Activated CD4-positive, alpha-beta T cell treated with anti-CD3 and anti-CD28 coated beads, Interleukin-2, Interleukin-4, amounts not matched to agents 100 ng/mL and 50 ng/mL, durations not matched to agents 16 hours and 8 hours (primary cell): Measurements from ENCODE around the gene CAMTA1.
"Not testable (repeated sequence)": the region's sequence is repeated elsewhere in the genome, so short reads cannot be mapped to it uniquely, and the experiment has no call there.

Experiments used
- DNase-seq: peaks from one replicate; pipeline ENCODE4 v3.0.0-alpha.2; 2020; ENCODE audit warnings: low spot score

CAMTA1 gene, protein sequence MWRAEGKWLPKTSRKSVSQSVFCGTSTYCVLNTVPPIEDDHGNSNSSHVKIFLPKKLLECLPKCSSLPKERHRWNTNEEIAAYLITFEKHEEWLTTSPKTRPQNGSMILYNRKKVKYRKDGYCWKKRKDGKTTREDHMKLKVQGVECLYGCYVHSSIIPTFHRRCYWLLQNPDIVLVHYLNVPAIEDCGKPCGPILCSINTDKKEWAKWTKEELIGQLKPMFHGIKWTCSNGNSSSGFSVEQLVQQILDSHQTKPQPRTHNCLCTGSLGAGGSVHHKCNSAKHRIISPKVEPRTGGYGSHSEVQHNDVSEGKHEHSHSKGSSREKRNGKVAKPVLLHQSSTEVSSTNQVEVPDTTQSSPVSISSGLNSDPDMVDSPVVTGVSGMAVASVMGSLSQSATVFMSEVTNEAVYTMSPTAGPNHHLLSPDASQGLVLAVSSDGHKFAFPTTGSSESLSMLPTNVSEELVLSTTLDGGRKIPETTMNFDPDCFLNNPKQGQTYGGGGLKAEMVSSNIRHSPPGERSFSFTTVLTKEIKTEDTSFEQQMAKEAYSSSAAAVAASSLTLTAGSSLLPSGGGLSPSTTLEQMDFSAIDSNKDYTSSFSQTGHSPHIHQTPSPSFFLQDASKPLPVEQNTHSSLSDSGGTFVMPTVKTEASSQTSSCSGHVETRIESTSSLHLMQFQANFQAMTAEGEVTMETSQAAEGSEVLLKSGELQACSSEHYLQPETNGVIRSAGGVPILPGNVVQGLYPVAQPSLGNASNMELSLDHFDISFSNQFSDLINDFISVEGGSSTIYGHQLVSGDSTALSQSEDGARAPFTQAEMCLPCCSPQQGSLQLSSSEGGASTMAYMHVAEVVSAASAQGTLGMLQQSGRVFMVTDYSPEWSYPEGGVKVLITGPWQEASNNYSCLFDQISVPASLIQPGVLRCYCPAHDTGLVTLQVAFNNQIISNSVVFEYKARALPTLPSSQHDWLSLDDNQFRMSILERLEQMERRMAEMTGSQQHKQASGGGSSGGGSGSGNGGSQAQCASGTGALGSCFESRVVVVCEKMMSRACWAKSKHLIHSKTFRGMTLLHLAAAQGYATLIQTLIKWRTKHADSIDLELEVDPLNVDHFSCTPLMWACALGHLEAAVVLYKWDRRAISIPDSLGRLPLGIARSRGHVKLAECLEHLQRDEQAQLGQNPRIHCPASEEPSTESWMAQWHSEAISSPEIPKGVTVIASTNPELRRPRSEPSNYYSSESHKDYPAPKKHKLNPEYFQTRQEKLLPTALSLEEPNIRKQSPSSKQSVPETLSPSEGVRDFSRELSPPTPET (N-terminal part only)

DNA sequence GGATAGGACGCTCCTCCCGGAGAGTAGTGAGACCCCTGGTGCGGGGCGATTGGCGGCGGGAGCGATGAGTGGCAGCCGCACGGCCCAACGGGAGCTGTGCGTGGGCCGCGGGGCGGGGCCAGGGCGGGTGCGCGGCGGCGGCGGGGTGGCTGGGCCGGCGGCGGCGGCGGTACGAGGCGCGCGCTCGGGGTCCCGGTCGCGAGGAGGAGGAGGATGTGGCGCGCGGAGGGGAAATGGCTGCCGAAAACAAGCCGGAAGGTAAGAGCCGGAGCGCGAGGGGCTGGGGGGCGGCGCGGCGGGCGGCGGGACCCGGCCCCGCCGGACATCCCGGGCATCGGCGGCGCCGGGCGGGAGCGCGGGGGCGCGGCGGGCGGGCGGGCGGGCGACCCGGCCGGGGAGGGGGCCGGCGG is at the start of gene CAMTA1:
CAMTA1 (plus strand) TSS at position 137 of the 410 bp plus-strand sequence; CDS start at position 214, 77 bp downstream.
- DNase-seq, result no peak

DNA sequence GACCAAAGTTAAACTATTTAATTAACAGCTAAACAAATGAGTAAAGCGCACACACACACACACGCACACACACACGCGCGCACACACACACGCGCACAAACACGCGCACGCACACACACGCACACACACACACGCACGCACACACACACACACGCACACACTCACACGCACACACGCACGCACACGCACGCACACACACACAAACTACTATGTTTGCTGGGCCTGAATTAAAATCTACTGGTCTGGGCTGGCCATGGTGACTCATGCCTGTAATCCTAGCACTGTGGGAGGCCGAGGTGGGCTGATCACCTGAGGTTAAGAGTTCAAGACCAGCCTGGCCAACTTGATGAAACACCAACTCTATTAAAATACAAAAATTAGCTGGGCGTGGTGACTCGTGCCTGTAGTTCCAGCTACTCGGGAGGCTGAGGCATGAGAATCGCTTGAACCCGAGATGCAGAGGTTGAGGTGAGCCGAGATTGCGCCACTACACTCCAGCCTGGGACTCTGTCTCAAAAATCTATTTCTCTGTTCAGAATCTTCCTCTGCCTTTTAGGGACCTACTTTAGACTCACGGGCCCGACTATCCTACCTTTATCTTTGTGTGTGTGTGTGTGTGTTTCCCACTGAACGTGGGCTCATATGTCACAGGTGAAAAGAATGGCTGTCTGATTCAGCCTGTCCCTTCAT is 46.1 kb upstream of the CAMTA1 start:
- no peak for DNase-seq

DNA sequence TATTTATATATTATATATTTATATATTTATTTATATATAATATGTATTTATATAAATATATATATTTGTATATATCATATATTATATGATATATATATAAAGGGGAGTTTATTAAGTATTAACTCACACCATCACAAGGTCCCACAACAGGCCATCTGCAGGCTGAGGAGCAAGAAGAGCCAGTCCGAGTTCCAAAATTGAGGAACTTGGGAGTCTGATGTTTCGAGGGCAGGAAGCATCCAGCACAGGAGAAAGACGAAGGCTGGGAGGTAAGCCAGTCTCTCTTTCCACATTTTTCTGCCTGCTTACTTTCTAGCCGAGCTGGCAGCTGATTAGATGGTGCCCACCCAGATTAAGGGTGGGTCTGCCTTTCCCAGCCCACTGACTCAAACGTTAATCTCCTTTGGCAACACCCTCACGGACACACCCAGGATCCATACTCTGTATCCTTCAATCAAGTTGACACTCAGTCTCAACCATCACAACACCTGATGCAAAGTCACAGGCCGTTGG is 42.5 kb upstream of the CAMTA1 start:
- DNase-seq, result not testable (repeated sequence)

DNA sequence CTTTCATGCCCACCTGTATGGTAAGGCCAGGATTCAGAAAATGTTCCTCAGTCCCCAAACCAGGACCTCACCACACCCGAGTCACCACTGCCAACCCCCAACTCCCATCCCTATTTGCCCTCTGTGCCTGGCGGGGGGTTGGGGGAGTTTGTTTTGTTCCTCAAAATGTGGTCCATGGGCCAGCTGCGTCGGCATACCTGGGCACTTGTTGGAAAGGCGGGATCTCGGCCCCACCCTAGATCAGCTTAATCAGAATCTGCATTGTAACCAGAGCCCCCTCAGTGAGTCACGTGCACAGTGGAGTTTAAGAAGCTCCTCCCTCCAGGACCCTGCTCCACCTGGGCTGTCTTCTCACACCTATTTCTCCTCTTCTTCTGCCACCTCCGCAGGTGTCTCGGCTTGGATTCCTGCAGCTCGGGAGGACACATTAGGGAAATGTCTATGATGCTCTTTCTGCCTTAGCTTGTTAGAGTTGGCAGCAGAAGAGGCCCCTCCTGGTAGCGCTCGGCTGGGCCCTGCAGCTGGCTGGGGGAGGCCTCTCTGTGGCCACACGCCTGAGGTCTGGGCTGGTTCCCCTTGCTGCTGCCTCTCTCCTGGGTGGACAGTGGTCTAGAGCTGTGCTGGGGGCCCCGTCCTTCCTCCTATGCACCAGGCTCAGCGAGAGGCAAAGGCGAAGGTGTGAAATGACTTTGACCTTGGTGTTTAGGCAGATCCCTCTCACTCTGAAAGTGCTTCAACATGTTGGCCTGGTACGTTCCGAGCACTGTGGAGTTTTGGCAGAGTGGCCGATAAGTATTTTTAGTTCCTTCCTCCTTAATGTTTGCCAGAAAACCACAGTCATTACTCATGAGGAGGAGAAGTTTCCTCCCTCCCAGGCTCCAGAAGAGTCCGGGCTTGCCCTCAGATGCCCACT is 41.8 kb upstream of the CAMTA1 start:
- peak; percentile 17 for DNase-seq

DNA sequence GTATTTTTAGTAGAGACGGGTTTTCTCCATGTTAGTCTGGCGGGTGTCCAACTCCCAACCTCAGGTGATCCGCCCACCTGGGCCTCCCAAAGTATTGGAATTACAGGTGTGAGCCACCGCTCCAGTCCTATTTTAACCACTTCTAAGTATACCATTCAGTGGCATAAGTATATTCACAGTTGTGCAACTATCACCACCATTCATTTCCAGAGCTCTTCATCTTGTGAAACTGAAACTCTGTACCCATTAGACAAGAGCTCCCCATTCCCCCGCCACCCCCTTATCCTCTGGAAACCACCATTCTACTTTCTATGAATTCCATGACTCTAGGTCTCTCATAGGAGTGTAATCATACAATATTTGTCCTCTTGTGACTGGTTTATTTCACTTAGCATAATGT is 40.2 kb upstream of the CAMTA1 start:
- peak; percentile 73 for DNase-seq

DNA sequence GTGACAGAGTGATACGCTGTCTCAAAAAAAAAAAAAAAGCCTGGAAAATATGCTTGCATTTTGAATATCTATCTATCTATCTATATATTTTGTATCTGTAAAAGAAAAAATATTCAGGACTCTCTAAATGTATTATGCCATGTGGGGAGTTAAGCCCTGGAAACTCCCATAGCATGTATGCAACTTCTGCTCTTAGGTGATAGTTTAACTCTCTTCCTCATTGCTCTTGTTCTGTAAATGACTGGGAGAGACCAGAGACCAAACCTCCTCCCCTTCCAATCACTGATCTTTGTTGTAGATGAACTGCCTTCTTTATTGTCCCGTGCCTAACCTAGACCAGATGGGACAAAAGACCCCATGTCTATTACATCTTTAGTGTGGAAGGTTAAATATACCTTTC is 37.6 kb upstream of the CAMTA1 start:
- DNase-seq, result no peak

DNA sequence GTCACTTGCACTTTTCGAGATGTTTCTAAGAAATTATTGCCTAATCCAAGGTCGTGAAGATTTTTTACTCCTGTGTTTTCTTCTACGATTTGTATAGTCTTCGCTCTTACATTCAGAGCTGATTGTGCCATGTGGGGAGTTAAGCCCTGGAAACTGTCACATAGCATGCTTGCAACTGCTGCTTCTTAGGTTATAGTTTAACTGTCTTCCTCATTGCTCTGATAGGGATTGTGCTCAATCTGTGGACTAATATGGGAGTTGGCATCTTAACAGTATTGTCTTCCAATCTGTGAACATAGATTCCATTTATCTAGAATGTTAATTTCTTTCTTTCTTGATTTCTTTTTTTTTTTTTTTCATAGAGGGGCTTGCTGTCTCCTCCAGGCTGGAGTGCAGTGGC is 34.8 kb upstream of the CAMTA1 start:
- no peak for DNase-seq

DNA sequence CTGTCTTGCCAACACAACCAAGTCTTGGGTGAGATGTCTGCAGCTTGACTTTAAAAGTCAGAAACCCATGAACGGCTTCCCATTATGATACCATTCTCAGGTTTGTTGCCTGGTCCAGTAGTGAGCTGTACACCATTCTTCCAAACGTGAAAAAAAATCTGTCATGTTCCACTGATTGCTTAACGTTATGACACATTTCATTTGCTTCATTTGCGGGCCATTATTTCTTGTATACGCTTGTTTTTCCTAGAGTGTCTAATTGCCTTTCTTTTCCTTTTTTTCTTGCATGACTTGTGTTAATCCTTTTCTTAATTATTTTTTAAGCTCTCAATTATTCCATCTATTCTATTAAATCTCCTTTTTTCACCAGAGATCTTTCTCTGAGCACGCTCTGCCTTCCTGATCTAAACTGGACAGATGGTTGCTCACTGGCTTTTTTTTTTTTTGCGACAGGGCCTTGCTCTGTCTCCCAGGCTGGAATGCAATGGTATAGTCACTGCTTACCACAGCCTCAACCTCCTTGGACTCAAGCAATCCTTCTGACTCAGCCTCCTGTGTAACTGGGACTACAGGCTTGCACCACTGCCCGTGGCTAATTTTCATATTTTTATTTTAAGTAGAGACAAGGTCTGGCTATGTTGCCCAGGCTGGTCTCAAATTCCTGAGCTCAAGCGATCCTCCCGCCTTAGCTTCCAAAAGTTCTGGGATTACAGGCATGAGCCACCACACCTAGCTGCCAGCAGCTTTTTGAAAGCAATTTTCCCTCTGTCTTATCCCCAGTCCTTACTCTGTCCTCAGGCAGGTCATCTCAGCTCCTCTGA is 31.7 kb upstream of the CAMTA1 start:
- no peak for DNase-seq

DNA sequence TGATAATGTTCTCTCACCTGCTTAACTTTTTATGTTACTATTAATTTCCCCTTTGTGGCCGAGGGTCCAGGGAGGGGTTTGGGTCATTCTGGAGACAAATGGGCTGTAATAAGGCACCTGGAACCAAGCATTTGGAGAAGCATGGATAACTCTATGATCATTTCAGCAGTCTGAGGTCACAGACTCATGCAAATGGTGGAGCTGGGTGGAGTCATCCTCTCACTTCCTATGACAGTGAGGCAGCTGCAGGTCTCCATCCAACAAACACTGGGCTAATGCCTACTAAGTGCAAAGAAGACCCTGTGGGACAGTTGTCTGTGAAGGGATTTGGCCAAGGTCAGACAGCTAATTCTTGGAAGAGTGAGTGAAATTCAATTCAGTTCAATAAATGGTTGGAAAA is 28.8 kb upstream of the CAMTA1 start:
- DNase-seq, result no peak

DNA sequence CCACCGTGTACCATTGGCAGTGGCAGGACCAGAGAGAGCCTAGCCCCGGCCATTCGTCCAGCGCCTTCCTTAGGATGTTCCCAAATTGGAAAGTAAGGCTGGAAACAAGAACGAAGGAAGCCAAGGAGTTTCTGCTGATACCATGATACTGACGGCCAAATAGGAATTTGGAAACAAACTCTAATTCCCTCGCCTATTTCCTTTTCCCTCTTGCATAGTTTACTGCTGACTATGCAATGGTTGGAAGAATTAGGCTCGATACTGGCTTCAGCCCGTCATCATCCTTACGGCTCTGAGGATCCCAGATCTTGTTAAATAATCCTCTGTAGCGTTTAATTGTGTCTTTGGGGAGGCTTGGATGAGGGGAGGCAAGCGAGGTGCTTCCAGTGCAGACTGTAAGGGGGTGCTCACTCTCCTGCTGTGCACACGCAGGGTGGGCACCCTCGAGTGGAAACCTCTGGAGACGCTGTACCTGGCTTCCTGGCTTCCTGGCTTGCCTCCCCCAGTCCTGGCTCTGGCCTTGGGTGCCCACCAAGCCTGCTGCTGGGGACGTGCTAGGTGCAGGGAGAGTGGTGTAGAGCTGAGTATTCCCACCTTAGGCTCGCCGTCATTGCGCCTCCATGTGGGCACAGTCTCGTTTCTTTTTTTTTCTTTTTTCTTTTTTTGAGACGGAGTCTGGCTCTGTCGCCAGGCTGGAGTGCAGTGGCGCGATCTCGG is 27.4 kb upstream of the CAMTA1 start:
- no peak for DNase-seq

DNA sequence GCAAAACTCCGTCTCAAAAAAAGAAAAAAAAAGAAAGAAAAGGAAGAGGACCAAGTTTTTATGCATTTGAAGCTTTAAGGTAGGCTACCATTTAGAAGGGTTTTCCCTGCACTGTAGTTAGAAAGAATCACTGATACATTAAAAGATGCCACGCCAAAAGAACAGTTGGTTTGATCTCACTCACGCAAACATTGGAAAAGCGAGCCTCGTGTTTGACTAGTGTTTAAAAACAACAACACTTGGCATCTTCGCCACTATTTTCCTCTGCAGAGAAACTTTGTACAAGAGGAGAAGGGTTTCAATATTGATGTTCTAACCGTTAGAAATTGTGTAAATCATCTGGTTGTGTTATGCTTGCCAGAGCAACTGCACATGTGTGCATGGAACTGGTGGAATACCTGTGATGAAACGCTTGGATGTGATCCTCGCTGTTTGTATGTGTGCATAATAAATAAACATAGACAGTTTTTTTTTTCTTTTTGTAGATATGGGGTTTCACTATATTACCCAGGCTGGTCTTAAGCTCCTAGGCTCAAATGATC is 24.0 kb upstream of the CAMTA1 start:
- no peak for DNase-seq

DNA sequence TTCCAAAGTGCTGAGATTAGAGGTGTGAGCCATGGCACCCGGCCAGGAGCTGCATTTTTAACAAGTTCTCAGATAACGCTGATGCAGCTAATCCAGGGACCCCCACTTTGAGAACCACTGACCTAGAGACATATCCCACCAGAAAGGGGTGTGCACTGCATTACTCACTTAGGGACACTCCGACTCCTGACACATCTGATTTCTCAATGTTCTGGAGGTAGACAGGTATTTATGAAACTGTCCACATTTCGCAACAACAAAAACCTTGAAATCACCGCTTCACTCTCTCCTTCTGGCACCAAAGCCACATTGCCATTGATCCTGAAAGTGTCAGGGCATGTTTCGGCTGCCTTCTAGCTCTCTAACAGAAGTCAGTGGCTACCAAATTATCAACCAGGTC is 23.2 kb upstream of the CAMTA1 start:
- no peak for DNase-seq

DNA sequence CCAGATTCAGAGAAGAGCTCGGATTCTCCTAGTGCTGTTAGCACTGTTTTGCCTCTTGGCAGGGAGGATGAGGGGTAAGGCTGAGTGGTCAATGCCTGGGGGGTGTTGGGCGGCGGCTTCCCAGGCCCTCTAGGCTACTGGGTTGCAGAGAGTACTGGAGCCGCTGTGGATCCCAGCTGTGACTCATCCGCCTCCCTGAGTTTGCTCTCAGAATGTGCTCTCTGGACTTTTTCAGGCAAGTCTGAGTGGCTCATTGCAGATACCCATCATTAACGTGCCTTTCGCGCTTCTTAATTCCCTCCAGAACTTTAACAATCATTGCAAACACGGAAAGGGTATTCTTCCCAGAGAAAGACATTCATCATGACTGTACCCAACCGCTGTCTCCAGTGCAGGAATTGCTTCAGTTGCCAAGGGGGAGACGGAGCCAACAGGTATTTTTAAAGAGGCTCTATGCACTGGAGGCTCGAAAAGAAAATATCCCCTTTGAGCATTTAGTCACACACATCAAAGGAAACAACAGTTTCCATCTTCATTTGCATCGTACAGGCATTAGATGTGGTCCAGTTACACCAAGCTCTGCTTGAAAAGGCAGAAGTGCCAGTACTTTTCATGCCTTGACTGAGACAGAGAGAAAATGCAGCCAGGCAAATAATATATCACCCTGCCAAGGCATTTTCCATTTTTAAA is 14.4 kb upstream of the CAMTA1 start:
- no peak for DNase-seq

DNA sequence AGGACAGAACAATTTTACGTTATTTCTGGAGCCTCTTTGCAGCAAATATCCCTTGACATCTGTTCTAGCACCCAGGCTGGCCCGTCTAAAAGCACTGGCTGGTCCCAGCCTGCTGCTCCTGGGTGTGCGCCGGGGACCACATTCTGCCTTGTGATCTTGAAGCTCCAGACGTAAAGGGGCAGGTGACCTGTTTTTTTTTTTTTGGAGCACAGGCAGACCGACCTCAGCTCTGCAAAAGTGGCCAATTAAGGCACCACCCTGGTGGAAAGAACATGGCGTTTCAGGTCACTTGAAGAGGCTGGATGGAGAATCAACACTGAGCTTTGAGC is 13.8 kb upstream of the CAMTA1 start:
- DNase-seq, result no peak

DNA sequence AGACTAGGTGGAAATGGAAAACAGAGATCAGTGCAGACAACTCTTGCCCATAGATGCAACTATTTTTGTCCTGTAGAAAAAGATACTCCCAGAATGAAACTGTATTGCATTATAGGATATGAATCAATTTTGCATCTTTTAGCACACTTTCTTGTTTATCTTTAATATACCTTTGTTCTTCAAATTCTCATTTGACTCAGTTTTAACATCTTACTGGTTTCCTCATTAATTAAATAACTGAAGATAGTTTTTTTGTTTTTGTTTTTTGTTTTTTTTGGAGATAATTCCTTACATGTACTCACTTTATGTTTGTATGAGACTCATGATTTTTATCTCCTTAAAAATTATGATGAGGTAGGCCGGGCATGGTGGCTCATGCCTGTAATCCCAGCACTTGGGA is 10.9 kb upstream of the CAMTA1 start:
- no peak for DNase-seq

DNA sequence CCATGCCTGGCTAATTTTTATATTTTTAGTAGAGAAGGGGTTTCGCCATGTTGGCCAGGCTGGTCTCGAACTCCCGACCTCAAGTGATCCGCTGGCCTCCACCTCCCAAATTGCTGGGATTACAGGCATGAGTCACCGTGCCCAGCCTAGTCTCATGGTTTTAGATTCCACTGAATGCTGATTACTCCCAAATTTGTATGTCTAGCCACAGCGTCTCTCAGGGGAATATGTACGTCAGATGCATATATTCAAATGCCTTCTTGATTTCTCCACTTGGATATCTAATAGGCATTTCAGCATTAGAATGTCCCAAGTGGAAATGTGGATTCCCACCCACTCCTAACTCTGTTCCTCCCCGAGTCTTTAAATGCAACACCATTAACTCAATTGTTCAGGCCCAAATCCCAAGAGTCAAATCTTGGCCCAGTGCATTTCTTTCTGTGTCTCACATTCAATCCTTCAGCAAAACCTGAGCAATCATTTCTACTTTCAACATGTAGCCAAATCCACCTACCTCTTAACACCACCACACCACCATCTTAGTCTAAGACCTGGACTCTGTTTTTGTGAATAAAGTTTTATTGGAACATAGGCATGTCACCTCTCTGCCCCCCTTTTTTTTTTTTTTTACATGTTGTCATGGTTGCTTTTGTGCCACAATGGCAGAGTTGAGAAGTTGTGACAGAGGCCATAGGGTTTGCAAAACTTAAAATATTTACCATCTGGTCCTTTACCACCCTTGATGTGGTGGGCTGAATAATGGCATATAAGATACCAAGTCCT is 9.8 kb upstream of the CAMTA1 start:
- DNase-seq, result no peak

DNA sequence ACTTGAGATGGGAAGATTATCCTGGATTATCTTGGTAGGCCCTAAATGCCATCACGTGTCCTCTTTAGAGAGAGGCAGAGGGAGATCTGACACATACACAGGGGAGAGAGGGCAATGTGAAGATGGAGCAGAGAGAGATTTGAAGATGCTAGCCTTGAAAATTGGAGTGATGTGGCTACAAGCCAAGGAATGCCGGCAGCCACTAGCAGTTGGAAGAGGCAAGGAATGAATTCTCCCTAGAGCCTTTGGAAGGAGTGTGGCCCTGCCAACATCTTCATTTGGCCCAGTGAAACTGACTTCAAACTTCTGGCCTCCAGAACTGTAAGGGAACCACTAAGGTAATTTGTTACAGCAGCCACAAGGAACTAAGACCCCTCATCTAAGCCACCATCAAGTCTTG is 8.9 kb upstream of the CAMTA1 start:
- DNase-seq, result no peak
